DND-41 (cell line): Measurements from ENCODE around the gene MINK1.
"Not testable (repeated sequence)": the region's sequence is repeated elsewhere in the genome, so short reads cannot be mapped to it uniquely, and the experiment has no call there.

ENCODE experiments used
- ATAC-seq: fragments of 200-7000 bp; cut with Tn5 transposase; 3 replicates; pipeline ENCODE4 v1.9.1; 2021; ENCODE audit warnings: low read depth; ENCODE audit not compliant: insufficient read depth
- DNase-seq: peaks from one replicate; pipeline ENCODE4 v3.0.0-alpha.2; 2020
- H2AFZ ChIP-seq: 2 replicates; pipeline ENCODE4 v1.6.0; 2012; ENCODE audit warnings: low read depth, low read length
- H3K27ac ChIP-seq: 2 replicates; pipeline ENCODE4 v1.5.1; 2012; ENCODE audit warnings: low read length, inconsistent platforms
- H3K27me3 ChIP-seq: fragments of 200-600 bp; sonication (generic); 2 replicates; pipeline ENCODE4 v1.6.0; 2012; ENCODE audit warnings: low read length, mild to moderate bottlenecking, inconsistent platforms; ENCODE audit not compliant: insufficient read depth, poor library complexity
- H3K36me3 ChIP-seq: 2 replicates; pipeline ENCODE4 v1.5.1; 2012; ENCODE audit warnings: low read length, inconsistent platforms; ENCODE audit not compliant: insufficient read depth
- H3K4me1 ChIP-seq: 2 replicates; pipeline ENCODE4 v1.5.1; 2012; ENCODE audit warnings: mild to moderate bottlenecking, low read length; ENCODE audit not compliant: insufficient read depth
- H3K4me2 ChIP-seq: 2 replicates; pipeline ENCODE4 v1.6.0; 2012; ENCODE audit warnings: mild to moderate bottlenecking, moderate library complexity, low read length, inconsistent platforms; ENCODE audit not compliant: insufficient read depth
- H3K4me3 ChIP-seq, 2 experiments: fragments of 200-600 bp in 1 of 2; shearing (Covaris generic) in 1 of 2; 2 replicates each; pipeline ENCODE4 v1.5.1; 2012 to 2016; ENCODE audit warnings: inconsistent platforms in 2 of 2, low read length in 2 of 2, mild to moderate bottlenecking in 2 of 2, low read depth in 1 of 2, moderate library complexity in 1 of 2
- H3K79me2 ChIP-seq: 2 replicates; pipeline ENCODE4 v1.6.0; 2012; ENCODE audit warnings: low read length, inconsistent platforms; ENCODE audit not compliant: insufficient read depth
- H3K9ac ChIP-seq: 2 replicates; pipeline ENCODE4 v1.6.0; 2012; ENCODE audit warnings: low read depth, mild to moderate bottlenecking, inconsistent platforms, low read length, moderate library complexity
- H3K9me3 ChIP-seq: 2 replicates; pipeline ENCODE4 v1.5.1; 2012; ENCODE audit warnings: low read length, moderate library complexity, mild to moderate bottlenecking, inconsistent platforms; ENCODE audit not compliant: insufficient read depth, severe bottlenecking
- H4K20me1 ChIP-seq: 2 replicates; pipeline ENCODE4 v1.6.0; 2012; ENCODE audit warnings: low read length; ENCODE audit not compliant: insufficient read depth
- CTCF ChIP-seq: IDR thresholded peaks from 2 replicates; pipeline ENCODE4 v1.5.1; 2012; ENCODE audit warnings: borderline replicate concordance, low read length, moderate library complexity, mild to moderate bottlenecking; ENCODE audit not compliant: poor library complexity, severe bottlenecking; ENCODE audit errors: extremely low read depth
- EZH2 ChIP-seq: IDR thresholded peaks from 3 replicates; pipeline ENCODE4 v1.6.1; 2012; ENCODE audit warnings: borderline replicate concordance, low read depth, mild to moderate bottlenecking, moderate library complexity, low read length, inconsistent platforms; ENCODE audit not compliant: severe bottlenecking

MINK1 gene

GRCh38 chr17:4919511-4920047 is 86.4 kb downstream of the MINK1 start:
- Histone ChIP-seq H3K36me3 (no peaks in the 10 kb centered on the region), H3K4me2 (no peak overlapping the region), H3K27me3 (no peaks in the 10 kb centered on the region), H3K4me1 (no peaks in the 10 kb centered on the region), H2AFZ (no peak overlapping the region), H3K9me3 (no peaks in the 10 kb centered on the region), H3K9ac (no peak overlapping the region), H3K79me2 (no peaks in the 10 kb centered on the region), H3K27ac (no peak overlapping the region), H3K4me3 (no peak overlapping the region), H4K20me1 (no peaks in the 10 kb centered on the region)
- DNase-seq (no peak), ATAC-seq (no peak)
- TF ChIP-seq CTCF (no peak), EZH2 (no peak)

- ATAC-seq (no peak; the same call in 2 of the 3 replicates), DNase-seq (no peak)
- TF ChIP-seq EZH2 (no peak), CTCF (no peak)
- Histone ChIP-seq H2AFZ (no peak overlapping the region), H3K79me2 (no peaks in the 10 kb centered on the region), H4K20me1 (no peaks in the 10 kb centered on the region), H3K27ac (no peak overlapping the region), H3K36me3 (no peaks in the 10 kb centered on the region), H3K4me2 (no peak overlapping the region), H3K9ac (no peak overlapping the region), H3K4me1 (no peaks in the 10 kb centered on the region), H3K9me3 (no peaks in the 10 kb centered on the region), H3K27me3 (no peaks in the 10 kb centered on the region), H3K4me3 (no peak overlapping the region)
These were observed 87.4 kb downstream of the MINK1 start for GRCh38 chr17:4920351-4921048.

GRCh38 chr17:4921320-4921719 is 88.2 kb downstream of the MINK1 start:
- DNase-seq: no peak
- no peak overlapping the region for H3K27ac ChIP-seq
- H3K4me2 ChIP-seq: no peak overlapping the region
- H3K79me2 ChIP-seq: no peaks in the 10 kb centered on the region
- H3K4me3 ChIP-seq: no peak overlapping the region
- TF ChIP-seq EZH2 (no peak), CTCF (no peak)
- no peaks in the 10 kb centered on the region for H3K27me3 ChIP-seq
- no peaks in the 10 kb centered on the region for H4K20me1 ChIP-seq
- H3K36me3 ChIP-seq: no peaks in the 10 kb centered on the region
- ATAC-seq: no peak
- no peaks in the 10 kb centered on the region for H3K9me3 ChIP-seq
- H3K9ac ChIP-seq: no peak overlapping the region
- H2AFZ ChIP-seq: no peak overlapping the region
- no peaks in the 10 kb centered on the region for H3K4me1 ChIP-seq

GRCh38 chr17:4926577-4927335 is 93.6 kb downstream of the MINK1 start:
- not testable (repeated sequence) for H3K27ac ChIP-seq, H3K4me1 ChIP-seq, H3K79me2 ChIP-seq, H3K4me3 ChIP-seq, H2AFZ ChIP-seq, H4K20me1 ChIP-seq, H3K36me3 ChIP-seq, DNase-seq, ATAC-seq, H3K9ac ChIP-seq, H3K9me3 ChIP-seq, H3K4me2 ChIP-seq, H3K27me3 ChIP-seq
